Measurements from ENCODE around the gene ABR.

- TF ChIP-seq, protein P1, sequence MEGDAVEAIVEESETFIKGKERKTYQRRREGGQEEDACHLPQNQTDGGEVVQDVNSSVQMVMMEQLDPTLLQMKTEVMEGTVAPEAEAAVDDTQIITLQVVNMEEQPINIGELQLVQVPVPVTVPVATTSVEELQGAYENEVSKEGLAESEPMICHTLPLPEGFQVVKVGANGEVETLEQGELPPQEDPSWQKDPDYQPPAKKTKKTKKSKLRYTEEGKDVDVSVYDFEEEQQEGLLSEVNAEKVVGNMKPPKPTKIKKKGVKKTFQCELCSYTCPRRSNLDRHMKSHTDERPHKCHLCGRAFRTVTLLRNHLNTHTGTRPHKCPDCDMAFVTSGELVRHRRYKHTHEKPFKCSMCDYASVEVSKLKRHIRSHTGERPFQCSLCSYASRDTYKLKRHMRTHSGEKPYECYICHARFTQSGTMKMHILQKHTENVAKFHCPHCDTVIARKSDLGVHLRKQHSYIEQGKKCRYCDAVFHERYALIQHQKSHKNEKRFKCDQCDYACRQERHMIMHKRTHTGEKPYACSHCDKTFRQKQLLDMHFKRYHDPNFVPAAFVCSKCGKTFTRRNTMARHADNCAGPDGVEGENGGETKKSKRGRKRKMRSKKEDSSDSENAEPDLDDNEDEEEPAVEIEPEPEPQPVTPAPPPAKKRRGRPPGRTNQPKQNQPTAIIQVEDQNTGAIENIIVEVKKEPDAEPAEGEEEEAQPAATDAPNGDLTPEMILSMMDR (IDR thresholded peaks at IDR 0.05; ENCODE audit: insufficient read depth, low read depth, low read length), result no peak
- TF ChIP-seq EZH2 (IDR thresholded peaks at IDR 0.05; ENCODE audit: insufficient read depth, low read length), result no peak
Observed at GRCh38 chr17:1169929-1170312, 9.9 kb downstream of the ABR start.

Measured in astrocyte (in vitro differentiated cells and primary cell).